HepG2 (cell line): ENCODE data around the gene CDC20. TPM values are rescaled to one million over a fixed set of nuclear protein-coding genes. Genes with fewer than 3 reads are reported as not detected.
A peak's percentile ranks its signal among the peaks of the same experiment; 100 is the strongest.

Experiments used
- CAMTA2 ChIP-seq: sonication (generic); formaldehyde crosslinking; IDR thresholded peaks from 2 replicates; pipeline ENCODE4 v1.4.0; 2020; ENCODE audit warnings: mild to moderate bottlenecking, missing genetic modification reagents, borderline replicate concordance
- GZF1 ChIP-seq: sonication (generic); formaldehyde crosslinking; IDR thresholded peaks from 2 replicates; pipeline ENCODE4 v1.5.1; 2020; ENCODE audit warnings: mild to moderate bottlenecking, missing genetic modification reagents
- HIVEP1 ChIP-seq: sonication (generic); formaldehyde crosslinking; IDR thresholded peaks from 2 replicates; pipeline ENCODE4 v1.4.0; 2020; ENCODE audit warnings: mild to moderate bottlenecking, missing genetic modification reagents
- MTF1 ChIP-seq: sonication (generic); formaldehyde crosslinking; IDR thresholded peaks from 2 replicates; pipeline ENCODE4 v1.5.0; 2020; ENCODE audit warnings: missing genetic modification reagents
- MTF2 ChIP-seq: sonication (generic); formaldehyde crosslinking; IDR thresholded peaks from 2 replicates; pipeline ENCODE4 v1.5.0; 2020; ENCODE audit warnings: missing genetic modification reagents, borderline replicate concordance
- MXI1 ChIP-seq: IDR thresholded peaks from 3 replicates; pipeline ENCODE4 v1.6.1; 2012; ENCODE audit warnings: low read depth, low read length, inconsistent platforms, borderline replicate concordance
- PHF20 ChIP-seq: sonication (generic); formaldehyde crosslinking; IDR thresholded peaks from 2 replicates; pipeline ENCODE4 v1.5.0; 2020; ENCODE audit warnings: mild to moderate bottlenecking, missing genetic modification reagents
- PTBP1 ChIP-seq: fragments of 200-400 bp; formaldehyde crosslinking; IDR thresholded peaks from 2 replicates; pipeline ENCODE4 v1.6.1; 2018; ENCODE audit warnings: low read length, low read depth; ENCODE audit not compliant: poor library complexity, severe bottlenecking
- ZFYVE20 ChIP-seq: sonication (generic); formaldehyde crosslinking; IDR thresholded peaks from 2 replicates; pipeline ENCODE4 v1.8.0; 2023; ENCODE audit warnings: low read depth, mild to moderate bottlenecking, moderate library complexity, missing genetic modification reagents, borderline replicate concordance
- ZNF749 ChIP-seq: sonication (generic); formaldehyde crosslinking; IDR thresholded peaks from 2 replicates; pipeline ENCODE4 v1.8.0; 2022; ENCODE audit warnings: mild to moderate bottlenecking, missing genetic modification reagents, moderate library complexity, borderline replicate concordance
- ZNF891 ChIP-seq: sonication (generic); formaldehyde crosslinking; IDR thresholded peaks from 2 replicates; pipeline ENCODE4 v1.5.0; 2020; ENCODE audit warnings: mild to moderate bottlenecking, missing genetic modification reagents
- polyA plus RNA-seq, 8 experiments: library from polyadenylated mRNA; depleted of rRNA in 3 of 8; stranded (reverse) in 7 of 8; unstranded in 1 of 8; fragments of >200 nt; fragmentation: Illumina TruSeq in 4 of 8; extraction: Trizol in 4 of 8; gene quantifications; 2 replicates each; pipeline versions ENCODE4 v1.2.1 to v1.2.3, GENCODE V29; 2011 to 2016; ENCODE audit warnings: low read depth in 4 of 8, missing spikeins in 1 of 8, mixed read lengths in 1 of 8; ENCODE audit not compliant: insufficient read depth in 1 of 8
- total RNA-seq, 5 experiments: library from RNA; depleted of rRNA; stranded (reverse); fragments of >200 nt; fragmentation: Illumina TruSeq; extraction: Trizol; gene quantifications; 2 replicates each; pipeline ENCODE4 v1.2.3, GENCODE V29; 2016; ENCODE audit warnings: low read depth in 1 of 5
- TF ChIP-seq, protein P1 (sequence below): sonication (generic); formaldehyde crosslinking; IDR thresholded peaks from 2 replicates; pipeline ENCODE4 v1.5.1; 2020; ENCODE audit warnings: missing genetic modification reagents, mild to moderate bottlenecking, borderline replicate concordance
- TF ChIP-seq, protein P2 (sequence below): sonication (generic); formaldehyde crosslinking; IDR thresholded peaks from 2 replicates; pipeline ENCODE4 v1.8.0; 2022; ENCODE audit warnings: missing genetic modification reagents, mild to moderate bottlenecking, moderate library complexity, borderline replicate concordance
- TF ChIP-seq, protein P3 (sequence below): IDR thresholded peaks from 2 replicates; pipeline ENCODE4 v1.6.1; 2016; ENCODE audit warnings: missing genetic modification reagents, missing compliant biosample characterization
- TF ChIP-seq, protein P4 (sequence below): sonication (generic); formaldehyde crosslinking; conservative IDR thresholded peaks from 2 replicates; pipeline ENCODE4 v1.4.0; 2020; ENCODE audit warnings: missing genetic modification reagents
- TF ChIP-seq, protein P5 (sequence below): sonication (generic); formaldehyde crosslinking; IDR thresholded peaks from 2 replicates; pipeline ENCODE4 v1.4.0; 2020; ENCODE audit warnings: mild to moderate bottlenecking, missing genetic modification reagents

The CDC20 gene
- total and polyA plus RNA-seq, 2 of the 13 experiments (the other 11 are each of a cell fraction or from before 2014, with no cell fraction given) = 57.9 to 90.0 TPM

DNA sequence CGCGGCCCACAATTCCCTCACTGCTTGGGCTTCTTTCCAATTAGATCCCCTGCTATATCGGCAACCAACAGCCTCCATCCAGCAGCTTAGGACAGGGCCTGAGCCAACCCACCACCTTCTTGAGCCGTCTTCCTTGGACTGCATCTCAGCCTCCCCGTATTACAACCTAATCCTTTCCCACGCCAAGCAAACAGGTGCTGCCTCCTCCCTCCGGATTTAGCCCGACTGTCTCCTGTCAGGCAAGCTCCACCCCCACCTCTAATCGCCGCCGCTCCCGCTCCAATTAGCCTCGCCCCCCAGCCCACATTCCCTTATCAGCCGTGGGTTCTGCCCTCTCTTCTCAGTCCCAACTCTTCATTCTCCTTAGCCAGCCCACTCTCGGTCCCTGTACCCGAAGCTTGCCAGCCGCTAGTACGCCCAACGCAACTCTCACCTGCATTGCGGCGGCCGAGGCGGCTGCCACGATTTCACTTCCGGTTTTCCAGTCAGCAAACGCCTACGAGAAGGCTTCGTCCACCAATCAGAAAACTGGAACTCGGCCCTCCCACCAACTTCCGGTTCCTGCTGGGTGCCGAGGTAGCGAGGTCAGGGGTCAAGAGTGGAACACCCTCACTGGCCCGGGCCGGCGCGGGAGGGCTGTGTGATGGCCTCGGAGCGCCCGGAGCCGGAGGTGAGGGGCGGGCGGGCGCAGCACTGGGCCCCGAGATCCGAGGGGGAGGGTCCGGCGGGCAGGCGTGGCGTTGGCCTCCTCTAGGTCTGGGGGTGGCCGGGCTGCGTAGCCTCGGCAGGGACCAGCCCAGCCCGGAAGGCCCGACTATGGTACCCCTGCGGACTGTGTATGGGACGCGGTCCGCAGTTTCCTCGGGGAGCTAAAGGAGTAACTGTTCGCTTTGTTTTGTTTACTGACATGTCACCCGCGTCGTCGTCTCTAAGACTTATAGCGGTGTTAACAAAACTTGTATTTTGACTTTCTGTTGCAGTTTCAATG, 30.8 kb downstream of the CDC20 start, which contains the start of the genes MED8 and SZT2 (continued):
- TF ChIP-seq, protein P1, sequence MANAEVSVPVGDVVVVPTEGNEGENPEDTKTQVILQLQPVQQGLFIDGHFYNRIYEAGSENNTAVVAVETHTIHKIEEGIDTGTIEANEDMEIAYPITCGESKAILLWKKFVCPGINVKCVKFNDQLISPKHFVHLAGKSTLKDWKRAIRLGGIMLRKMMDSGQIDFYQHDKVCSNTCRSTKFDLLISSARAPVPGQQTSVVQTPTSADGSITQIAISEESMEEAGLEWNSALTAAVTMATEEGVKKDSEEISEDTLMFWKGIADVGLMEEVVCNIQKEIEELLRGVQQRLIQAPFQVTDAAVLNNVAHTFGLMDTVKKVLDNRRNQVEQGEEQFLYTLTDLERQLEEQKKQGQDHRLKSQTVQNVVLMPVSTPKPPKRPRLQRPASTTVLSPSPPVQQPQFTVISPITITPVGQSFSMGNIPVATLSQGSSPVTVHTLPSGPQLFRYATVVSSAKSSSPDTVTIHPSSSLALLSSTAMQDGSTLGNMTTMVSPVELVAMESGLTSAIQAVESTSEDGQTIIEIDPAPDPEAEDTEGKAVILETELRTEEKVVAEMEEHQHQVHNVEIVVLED (CRISPR knock-in tag) = peak; percentile 78
- TF ChIP-seq GZF1 = 0 out of 2 replicates have a peak, but pooled peaks have one; percentile 34
- TF ChIP-seq PHF20 = peak; percentile 95
- TF ChIP-seq HIVEP1 = peak; percentile 78; the same call in 1 of the 2 replicates
- TF ChIP-seq, protein P2, sequence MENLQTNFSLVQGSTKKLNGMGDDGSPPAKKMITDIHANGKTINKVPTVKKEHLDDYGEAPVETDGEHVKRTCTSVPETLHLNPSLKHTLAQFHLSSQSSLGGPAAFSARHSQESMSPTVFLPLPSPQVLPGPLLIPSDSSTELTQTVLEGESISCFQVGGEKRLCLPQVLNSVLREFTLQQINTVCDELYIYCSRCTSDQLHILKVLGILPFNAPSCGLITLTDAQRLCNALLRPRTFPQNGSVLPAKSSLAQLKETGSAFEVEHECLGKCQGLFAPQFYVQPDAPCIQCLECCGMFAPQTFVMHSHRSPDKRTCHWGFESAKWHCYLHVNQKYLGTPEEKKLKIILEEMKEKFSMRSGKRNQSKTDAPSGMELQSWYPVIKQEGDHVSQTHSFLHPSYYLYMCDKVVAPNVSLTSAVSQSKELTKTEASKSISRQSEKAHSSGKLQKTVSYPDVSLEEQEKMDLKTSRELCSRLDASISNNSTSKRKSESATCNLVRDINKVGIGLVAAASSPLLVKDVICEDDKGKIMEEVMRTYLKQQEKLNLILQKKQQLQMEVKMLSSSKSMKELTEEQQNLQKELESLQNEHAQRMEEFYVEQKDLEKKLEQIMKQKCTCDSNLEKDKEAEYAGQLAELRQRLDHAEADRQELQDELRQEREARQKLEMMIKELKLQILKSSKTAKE (CRISPR knock-in tag) = 0 out of 2 replicates have a peak, but pooled peaks have one; percentile 55
- peak; percentile 69 for TF ChIP-seq ZNF749
- TF ChIP-seq, protein P3, sequence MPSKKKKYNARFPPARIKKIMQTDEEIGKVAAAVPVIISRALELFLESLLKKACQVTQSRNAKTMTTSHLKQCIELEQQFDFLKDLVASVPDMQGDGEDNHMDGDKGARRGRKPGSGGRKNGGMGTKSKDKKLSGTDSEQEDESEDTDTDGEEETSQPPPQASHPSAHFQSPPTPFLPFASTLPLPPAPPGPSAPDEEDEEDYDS = peak; percentile 76
- no peak for TF ChIP-seq MTF1
- peak; percentile 72; the same call in 1 of the 3 replicates for TF ChIP-seq MXI1
- no peak for TF ChIP-seq ZFYVE20
- TF ChIP-seq, protein P4, sequence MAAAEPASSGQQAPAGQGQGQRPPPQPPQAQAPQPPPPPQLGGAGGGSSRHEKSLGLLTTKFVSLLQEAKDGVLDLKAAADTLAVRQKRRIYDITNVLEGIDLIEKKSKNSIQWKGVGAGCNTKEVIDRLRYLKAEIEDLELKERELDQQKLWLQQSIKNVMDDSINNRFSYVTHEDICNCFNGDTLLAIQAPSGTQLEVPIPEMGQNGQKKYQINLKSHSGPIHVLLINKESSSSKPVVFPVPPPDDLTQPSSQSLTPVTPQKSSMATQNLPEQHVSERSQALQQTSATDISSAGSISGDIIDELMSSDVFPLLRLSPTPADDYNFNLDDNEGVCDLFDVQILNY (CRISPR knock-in tag) = no peak
- peak; percentile 75; the same call in 1 of the 2 replicates for TF ChIP-seq CAMTA2
- peak; percentile 48; the same call in 1 of the 2 replicates for TF ChIP-seq MTF2
- TF ChIP-seq, protein P5, sequence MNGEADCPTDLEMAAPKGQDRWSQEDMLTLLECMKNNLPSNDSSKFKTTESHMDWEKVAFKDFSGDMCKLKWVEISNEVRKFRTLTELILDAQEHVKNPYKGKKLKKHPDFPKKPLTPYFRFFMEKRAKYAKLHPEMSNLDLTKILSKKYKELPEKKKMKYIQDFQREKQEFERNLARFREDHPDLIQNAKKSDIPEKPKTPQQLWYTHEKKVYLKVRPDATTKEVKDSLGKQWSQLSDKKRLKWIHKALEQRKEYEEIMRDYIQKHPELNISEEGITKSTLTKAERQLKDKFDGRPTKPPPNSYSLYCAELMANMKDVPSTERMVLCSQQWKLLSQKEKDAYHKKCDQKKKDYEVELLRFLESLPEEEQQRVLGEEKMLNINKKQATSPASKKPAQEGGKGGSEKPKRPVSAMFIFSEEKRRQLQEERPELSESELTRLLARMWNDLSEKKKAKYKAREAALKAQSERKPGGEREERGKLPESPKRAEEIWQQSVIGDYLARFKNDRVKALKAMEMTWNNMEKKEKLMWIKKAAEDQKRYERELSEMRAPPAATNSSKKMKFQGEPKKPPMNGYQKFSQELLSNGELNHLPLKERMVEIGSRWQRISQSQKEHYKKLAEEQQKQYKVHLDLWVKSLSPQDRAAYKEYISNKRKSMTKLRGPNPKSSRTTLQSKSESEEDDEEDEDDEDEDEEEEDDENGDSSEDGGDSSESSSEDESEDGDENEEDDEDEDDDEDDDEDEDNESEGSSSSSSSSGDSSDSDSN (CRISPR knock-in tag) = peak; percentile 95
- peak; percentile 96 for TF ChIP-seq ZNF891 (CRISPR knock-in tag)
- peak; percentile 45 for TF ChIP-seq PTBP1
